HCT116 (cell line): ENCODE measurements around the gene STK32B.

Source experiments
- CEBPB ChIP-seq: IDR thresholded peaks from 2 replicates; pipeline ENCODE4 v1.6.1; 2012; ENCODE audit warnings: low read depth
- CTCF ChIP-seq, 3 experiments: fragments of 200-600 bp in 1 of 3; sonication (generic) in 1 of 3; IDR thresholded peaks in 2 of 3; conservative IDR thresholded peaks in 1 of 3; 2 replicates each; pipeline ENCODE4 v1.5.1; 2012 to 2017; ENCODE audit warnings: low read depth in 2 of 3, low read length in 2 of 3, antibody characterized with exemption in 1 of 3, borderline replicate concordance in 1 of 3, control low read depth in 1 of 3, mild to moderate bottlenecking in 1 of 3, mixed read lengths in 1 of 3, mixed run types in 1 of 3, moderate library complexity in 1 of 3; ENCODE audit not compliant: insufficient read depth in 1 of 3
- EGR1 ChIP-seq: IDR thresholded peaks from 2 replicates; pipeline ENCODE4 v1.6.1; 2012; ENCODE audit warnings: low read depth
- EZH2phosphoT487 ChIP-seq: fragments of 200-600 bp; IDR thresholded peaks from 2 replicates; pipeline ENCODE4 v1.6.1; 2018; ENCODE audit warnings: antibody characterized with exemption, borderline replicate concordance
- POLR2A ChIP-seq: IDR thresholded peaks from 2 replicates; pipeline ENCODE4 v1.7.0; 2011; ENCODE audit warnings: borderline replicate concordance; ENCODE audit not compliant: insufficient read depth, insufficient read length; ENCODE audit errors: extremely low read depth
- RAD21 ChIP-seq: IDR thresholded peaks from 2 replicates; pipeline ENCODE4 v1.6.1; 2012; ENCODE audit warnings: low read depth, mild to moderate bottlenecking
- REST ChIP-seq: IDR thresholded peaks from 2 replicates; pipeline ENCODE4 v1.6.1; 2012; ENCODE audit warnings: low read depth
- SIN3A ChIP-seq: IDR thresholded peaks from 2 replicates; pipeline ENCODE4 v1.6.1; 2012; ENCODE audit warnings: low read depth
- SRF ChIP-seq: IDR thresholded peaks from 2 replicates; pipeline ENCODE4 v1.6.1; 2012; ENCODE audit warnings: low read depth
- TF ChIP-seq, protein P1 (sequence below): IDR thresholded peaks from 2 replicates; pipeline ENCODE4 v1.6.1; 2012

GRCh38 chr4:5412751-5413150, 361.5 kb downstream of the STK32B start:
- TF ChIP-seq CTCF (IDR thresholded peaks at IDR 0.05 in 2 of 3, conservative IDR thresholded peaks at IDR 0.05 in 1 of 3; ENCODE audit: borderline replicate concordance in 1 of 3, insufficient read depth in 1 of 3, low read depth in 2 of 3, low read length in 2 of 3): no peak
- no peak for TF ChIP-seq SRF
- TF ChIP-seq, protein P1, sequence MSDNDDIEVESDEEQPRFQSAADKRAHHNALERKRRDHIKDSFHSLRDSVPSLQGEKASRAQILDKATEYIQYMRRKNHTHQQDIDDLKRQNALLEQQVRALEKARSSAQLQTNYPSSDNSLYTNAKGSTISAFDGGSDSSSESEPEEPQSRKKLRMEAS: no peak
- TF ChIP-seq CEBPB: no peak
- no peak for TF ChIP-seq POLR2A
- no peak for TF ChIP-seq REST
- TF ChIP-seq EGR1: no peak
- no peak for TF ChIP-seq RAD21
- TF ChIP-seq SIN3A: no peak
- no peak for TF ChIP-seq EZH2phosphoT487
